A204.1 (cell line): ENCODE measurements around the gene LAMA3.

Source experiments
- FAIRE-seq: peaks from 2 replicates; lab custom pipeline; 2012; peaks lifted over from hg19 to GRCh38; lab: Jason Lieb, UNC

Gene LAMA3

GRCh38 chr18:23941791-23942190, 252.5 kb downstream of the LAMA3 start:
- no peak for FAIRE-seq

- FAIRE-seq: no peak
These were observed 253.9 kb downstream of the LAMA3 start for GRCh38 chr18:23943104-23943503.

- FAIRE-seq: no peak
These were observed 254.8 kb downstream of the LAMA3 start for GRCh38 chr18:23943903-23944624.

- no peak for FAIRE-seq
These were observed 256.3 kb downstream of the LAMA3 start for GRCh38 chr18:23945416-23946079.

GRCh38 chr18:23949863-23950262, 260.6 kb downstream of the LAMA3 start:
- FAIRE-seq: no peak

- no peak for FAIRE-seq
These were observed 261.4 kb downstream of the LAMA3 start for GRCh38 chr18:23950644-23951043.

- no peak for FAIRE-seq
These were observed 262.0 kb downstream of the LAMA3 start for GRCh38 chr18:23951206-23951605.

- no peak for FAIRE-seq
These were observed 264.7 kb downstream of the LAMA3 start for GRCh38 chr18:23953984-23954383.

- FAIRE-seq: no peak
These were observed 267.2 kb downstream of the LAMA3 start for GRCh38 chr18:23956483-23956882.

- no peak for FAIRE-seq
These were observed 268.8 kb downstream of the LAMA3 start for GRCh38 chr18:23958036-23958435.

- no peak for FAIRE-seq
These were observed 274.4 kb downstream of the LAMA3 start for GRCh38 chr18:23963443-23964165.

GRCh38 chr18:23964282-23965238, 275.3 kb downstream of the LAMA3 start:
- FAIRE-seq: no peak

- no peak for FAIRE-seq
These were observed 277.7 kb downstream of the LAMA3 start for GRCh38 chr18:23966909-23967308.

GRCh38 chr18:23967321-23968089, 278.3 kb downstream of the LAMA3 start:
- FAIRE-seq: no peak

- no peak for FAIRE-seq
These were observed 279.7 kb downstream of the LAMA3 start for GRCh38 chr18:23968638-23969604.

GRCh38 chr18:23969664-23970063, 280.4 kb downstream of the LAMA3 start:
- FAIRE-seq: no peak

GRCh38 chr18:23970161-23971096, 281.2 kb downstream of the LAMA3 start:
- FAIRE-seq: no peak

- no peak for FAIRE-seq
These were observed 281.8 kb downstream of the LAMA3 start for GRCh38 chr18:23971097-23971440.

- FAIRE-seq: no peak
These were observed 282.5 kb downstream of the LAMA3 start for GRCh38 chr18:23971666-23972230.
